GM21576 (cell line): ENCODE measurements around the gene MYBL2.

ENCODE experiments used
- ATAC-seq: cut with Tn5 transposase; IDR thresholded peaks from one replicate; pipeline ENCODE4 v1.9.1; 2021; ENCODE audit warnings: mild to moderate bottlenecking, moderate library complexity; ENCODE audit not compliant: unreplicated experiment

Gene MYBL2

GRCh38 chr20:43721429-43722152 lies 54.7 kb downstream of the MYBL2 start:
- no peak for ATAC-seq

GRCh38 chr20:43722153-43722505 lies 55.2 kb downstream of the MYBL2 start:
- ATAC-seq = no peak

GRCh38 chr20:43723186-43723585 lies 56.3 kb downstream of the MYBL2 start:
- ATAC-seq = no peak

GRCh38 chr20:43723735-43724134 lies 56.8 kb downstream of the MYBL2 start:
- no peak for ATAC-seq

GRCh38 chr20:43724383-43724782 lies 57.5 kb downstream of the MYBL2 start:
- no peak for ATAC-seq

- no peak for ATAC-seq
Observed at GRCh38 chr20:43725666-43726065, 58.8 kb downstream of the MYBL2 start.

- no peak for ATAC-seq
Observed at GRCh38 chr20:43726333-43726732, 59.4 kb downstream of the MYBL2 start.

- ATAC-seq = no peak
Observed at GRCh38 chr20:43726811-43727338, 60.0 kb downstream of the MYBL2 start, which contains the start of gene GTSF1L. Gene GTSF1L, minus strand, starts transcription at chr20:43727002. Its CDS starts 308 bp downstream, at chr20:43726694.

GRCh38 chr20:43727980-43728590 lies 61.2 kb downstream of the MYBL2 start:
- ATAC-seq = no peak

- no peak for ATAC-seq
Observed at GRCh38 chr20:43728686-43729255, 61.9 kb downstream of the MYBL2 start.

- no peak for ATAC-seq
Observed at GRCh38 chr20:43731469-43731868, 64.6 kb downstream of the MYBL2 start.

GRCh38 chr20:43731927-43732326 lies 65.0 kb downstream of the MYBL2 start:
- ATAC-seq = no peak

GRCh38 chr20:43736588-43737158 lies 69.8 kb downstream of the MYBL2 start:
- peak; percentile 67 for ATAC-seq

- ATAC-seq = no peak
Observed at GRCh38 chr20:43737925-43738324, 71.0 kb downstream of the MYBL2 start.

- ATAC-seq = no peak
Observed at GRCh38 chr20:43739148-43739749, 72.3 kb downstream of the MYBL2 start.

GRCh38 chr20:43740642-43741041 lies 73.7 kb downstream of the MYBL2 start:
- ATAC-seq = no peak

GRCh38 chr20:43744151-43744611 lies 77.3 kb downstream of the MYBL2 start:
- ATAC-seq = no peak

GRCh38 chr20:43744966-43745730 lies 78.2 kb downstream of the MYBL2 start:
- ATAC-seq = no peak

GRCh38 chr20:43746344-43747137 lies 79.6 kb downstream of the MYBL2 start:
- no peak for ATAC-seq

- ATAC-seq = no peak
Observed at GRCh38 chr20:43748274-43748673, 81.4 kb downstream of the MYBL2 start.
